ENCODE results near the gene SPATA7. TPM values are rescaled to one million over a fixed set of nuclear protein-coding genes. Genes with fewer than 3 reads are reported as not detected.

Gene SPATA7, protein sequence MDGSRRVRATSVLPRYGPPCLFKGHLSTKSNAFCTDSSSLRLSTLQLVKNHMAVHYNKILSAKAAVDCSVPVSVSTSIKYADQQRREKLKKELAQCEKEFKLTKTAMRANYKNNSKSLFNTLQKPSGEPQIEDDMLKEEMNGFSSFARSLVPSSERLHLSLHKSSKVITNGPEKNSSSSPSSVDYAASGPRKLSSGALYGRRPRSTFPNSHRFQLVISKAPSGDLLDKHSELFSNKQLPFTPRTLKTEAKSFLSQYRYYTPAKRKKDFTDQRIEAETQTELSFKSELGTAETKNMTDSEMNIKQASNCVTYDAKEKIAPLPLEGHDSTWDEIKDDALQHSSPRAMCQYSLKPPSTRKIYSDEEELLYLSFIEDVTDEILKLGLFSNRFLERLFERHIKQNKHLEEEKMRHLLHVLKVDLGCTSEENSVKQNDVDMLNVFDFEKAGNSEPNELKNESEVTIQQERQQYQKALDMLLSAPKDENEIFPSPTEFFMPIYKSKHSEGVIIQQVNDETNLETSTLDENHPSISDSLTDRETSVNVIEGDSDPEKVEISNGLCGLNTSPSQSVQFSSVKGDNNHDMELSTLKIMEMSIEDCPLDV
- 16.2 and 19.0 TPM in 2 replicates for total RNA-seq

DNA sequence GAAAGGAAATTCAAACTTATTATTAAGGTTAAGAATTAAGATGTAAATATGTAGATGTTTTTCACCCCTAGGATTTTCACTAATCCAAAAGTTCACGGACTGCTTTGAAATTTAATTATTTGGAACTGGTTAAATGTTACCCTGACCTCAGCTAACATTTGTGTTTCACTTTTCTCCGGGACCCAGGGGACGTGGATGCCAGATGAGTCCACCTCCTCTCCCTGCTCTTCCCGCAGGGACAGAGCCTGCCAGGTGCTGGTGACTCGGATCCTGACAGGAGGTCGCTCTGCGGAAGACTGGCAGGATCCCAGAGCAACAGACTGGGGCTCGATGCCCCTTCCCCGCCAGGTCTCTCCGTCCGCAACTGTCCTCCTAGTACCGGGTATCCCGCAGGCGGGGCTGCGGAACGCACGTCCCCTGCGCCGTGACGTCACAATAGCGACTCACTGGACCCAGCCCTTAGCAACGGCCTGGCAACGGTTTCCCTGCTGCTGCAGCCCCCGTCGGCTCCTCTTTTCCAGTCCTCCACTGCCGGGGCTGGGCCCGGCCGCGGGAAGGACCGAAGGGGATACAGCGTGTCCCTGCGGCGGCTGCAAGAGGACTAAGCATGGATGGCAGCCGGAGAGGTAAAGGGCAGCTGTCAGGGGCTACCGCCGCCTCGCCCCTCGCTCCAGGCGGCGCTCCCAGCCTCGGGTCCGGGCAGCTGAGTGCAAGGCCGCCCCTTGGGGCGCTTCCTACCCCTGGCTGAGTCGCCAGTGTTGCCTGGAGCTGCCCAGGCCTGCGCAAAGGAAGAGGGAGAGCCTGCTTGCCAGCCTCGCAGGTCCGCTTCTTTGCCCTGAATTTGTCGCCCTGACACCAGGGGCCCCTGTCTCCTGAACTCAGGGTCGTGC is at the start of gene SPATA7:
TSS of gene SPATA7 (plus strand) at position 446 of the 890 bp plus-strand sequence. CDS start at position 608, 162 bp downstream.

Other genes with a start within 250 kb of the SPATA7 start
- 0.06 TPM in 1 of 2 replicates, not detected in the other for gene KCNK10, start 62.4 kb upstream of the SPATA7 start, total RNA-seq
- gene PTPN21, start 169.3 kb downstream of the SPATA7 start, total RNA-seq = 8.1 and 8.5 TPM in 2 replicates
- gene ZC3H14, start 177.4 kb downstream of the SPATA7 start, total RNA-seq = 44.1 and 46.7 TPM in 2 replicates